ENCODE measurements around the gene TAF11L14. TPM values are rescaled to one million over a fixed set of nuclear protein-coding genes. Genes with fewer than 3 reads are reported as not detected.

The TAF11L14 gene
- total and polyA plus RNA-seq, 9 of the 15 experiments (the other 6 are each of a cell fraction or from before 2014, with no cell fraction given), result not detected

DNA sequence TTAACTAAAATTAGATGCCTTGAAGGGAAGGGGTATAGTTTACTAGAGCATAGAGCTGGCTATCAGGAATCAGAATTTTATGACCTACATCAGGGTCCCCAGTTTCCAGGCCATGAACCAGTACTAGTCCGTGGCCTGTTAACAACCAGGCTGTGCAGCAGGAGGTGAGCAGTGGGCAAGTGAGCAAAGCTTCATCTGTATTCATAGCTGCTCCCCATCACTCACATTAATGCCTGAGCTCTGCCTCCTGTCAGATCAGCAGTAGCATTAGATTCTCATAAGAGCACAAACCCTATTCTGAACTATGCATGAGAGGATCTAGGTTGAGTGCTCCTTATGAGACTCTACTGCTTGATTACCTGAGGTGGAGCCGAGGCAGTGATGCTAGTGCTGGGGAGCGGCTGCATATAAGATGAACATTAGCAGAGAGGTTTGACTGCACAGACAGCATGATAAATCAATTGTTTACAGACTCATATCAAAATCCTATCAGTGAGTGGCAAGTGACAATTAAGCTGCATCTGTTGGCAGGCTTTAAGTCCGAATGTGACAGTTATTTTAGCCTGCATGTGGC lies 44.6 kb downstream of the TAF11L14 start:
- Histone ChIP-seq H3K4me3 (no peak overlapping the region), H3K9me3 (replicated peaks; ENCODE audit: control insufficient read depth, insufficient read depth, low read depth, low read length) (no peaks in the 10 kb centered on the region), H3K27ac (ENCODE audit: extremely low read depth, low read depth, low read length) (no peak overlapping the region), H4K20me1 (replicated peaks; ENCODE audit: control insufficient read depth, insufficient read depth, low read length) (no peaks in the 10 kb centered on the region), H3K4me1 (replicated peaks in 1 of 2; ENCODE audit: control insufficient read depth in 2 of 2, insufficient read depth in 2 of 2, low read length in 2 of 2) (no peaks in the 10 kb centered on the region), H3K4me2 (ENCODE audit: insufficient read depth, low read length) (no peak overlapping the region), H3K9me1 (ENCODE audit: control insufficient read depth, insufficient read depth, low read length) (no peaks in the 10 kb centered on the region), H3K9ac (ENCODE audit: insufficient read depth in 1 of 2, low read depth in 2 of 2, low read length in 2 of 2) (no peak overlapping the region), H3K79me2 (ENCODE audit: control insufficient read depth, insufficient read depth, low read length) (no peaks in the 10 kb centered on the region), H3K36me3 (ENCODE audit: control insufficient read depth, insufficient read depth, low read length) (no peaks in the 10 kb centered on the region), H2AFZ (ENCODE audit: low read depth, low read length) (no peak overlapping the region), H3K27me3 (ENCODE audit: control insufficient read depth in 2 of 2, insufficient read depth in 2 of 2, low read length in 2 of 2) (no peaks in the 10 kb centered on the region)
- intact Hi-C loops (cut with micrococcal nuclease) (no loop called here), in situ Hi-C loops (cut with MboI) (no loop called here)
- TF ChIP-seq CBX8 (IDR thresholded peaks at IDR 0.05; ENCODE audit: borderline replicate concordance, extremely low read depth, low read depth, low read length, poor library complexity, severe bottlenecking), result no peak
- no peak for TF ChIP-seq L3MBTL2 (IDR thresholded peaks at IDR 0.05)
- TF ChIP-seq, protein P1, sequence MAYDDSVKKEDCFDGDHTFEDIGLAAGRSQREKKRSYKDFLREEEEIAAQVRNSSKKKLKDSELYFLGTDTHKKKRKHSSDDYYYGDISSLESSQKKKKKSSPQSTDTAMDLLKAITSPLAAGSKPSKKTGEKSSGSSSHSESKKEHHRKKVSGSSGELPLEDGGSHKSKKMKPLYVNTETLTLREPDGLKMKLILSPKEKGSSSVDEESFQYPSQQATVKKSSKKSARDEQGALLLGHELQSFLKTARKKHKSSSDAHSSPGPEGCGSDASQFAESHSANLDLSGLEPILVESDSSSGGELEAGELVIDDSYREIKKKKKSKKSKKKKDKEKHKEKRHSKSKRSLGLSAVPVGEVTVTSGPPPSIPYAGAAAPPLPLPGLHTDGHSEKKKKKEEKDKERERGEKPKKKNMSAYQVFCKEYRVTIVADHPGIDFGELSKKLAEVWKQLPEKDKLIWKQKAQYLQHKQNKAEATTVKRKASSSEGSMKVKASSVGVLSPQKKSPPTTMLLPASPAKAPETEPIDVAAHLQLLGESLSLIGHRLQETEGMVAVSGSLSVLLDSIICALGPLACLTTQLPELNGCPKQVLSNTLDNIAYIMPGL (CRISPR knock-in tag; IDR thresholded peaks at IDR 0.05), result no peak
- TF ChIP-seq, protein P2, sequence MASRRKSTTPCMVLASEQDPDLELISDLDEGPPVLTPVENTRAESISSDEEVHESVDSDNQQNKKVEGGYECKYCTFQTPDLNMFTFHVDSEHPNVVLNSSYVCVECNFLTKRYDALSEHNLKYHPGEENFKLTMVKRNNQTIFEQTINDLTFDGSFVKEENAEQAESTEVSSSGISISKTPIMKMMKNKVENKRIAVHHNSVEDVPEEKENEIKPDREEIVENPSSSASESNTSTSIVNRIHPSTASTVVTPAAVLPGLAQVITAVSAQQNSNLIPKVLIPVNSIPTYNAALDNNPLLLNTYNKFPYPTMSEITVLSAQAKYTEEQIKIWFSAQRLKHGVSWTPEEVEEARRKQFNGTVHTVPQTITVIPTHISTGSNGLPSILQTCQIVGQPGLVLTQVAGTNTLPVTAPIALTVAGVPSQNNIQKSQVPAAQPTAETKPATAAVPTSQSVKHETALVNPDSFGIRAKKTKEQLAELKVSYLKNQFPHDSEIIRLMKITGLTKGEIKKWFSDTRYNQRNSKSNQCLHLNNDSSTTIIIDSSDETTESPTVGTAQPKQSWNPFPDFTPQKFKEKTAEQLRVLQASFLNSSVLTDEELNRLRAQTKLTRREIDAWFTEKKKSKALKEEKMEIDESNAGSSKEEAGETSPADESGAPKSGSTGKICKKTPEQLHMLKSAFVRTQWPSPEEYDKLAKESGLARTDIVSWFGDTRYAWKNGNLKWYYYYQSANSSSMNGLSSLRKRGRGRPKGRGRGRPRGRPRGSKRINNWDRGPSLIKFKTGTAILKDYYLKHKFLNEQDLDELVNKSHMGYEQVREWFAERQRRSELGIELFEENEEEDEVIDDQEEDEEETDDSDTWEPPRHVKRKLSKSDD (conservative IDR thresholded peaks at IDR 0.05; ENCODE audit: low read length), result no peak
- no peak for TF ChIP-seq FOXJ3 (CRISPR knock-in tag; IDR thresholded peaks at IDR 0.05)
- TF ChIP-seq, protein P3, sequence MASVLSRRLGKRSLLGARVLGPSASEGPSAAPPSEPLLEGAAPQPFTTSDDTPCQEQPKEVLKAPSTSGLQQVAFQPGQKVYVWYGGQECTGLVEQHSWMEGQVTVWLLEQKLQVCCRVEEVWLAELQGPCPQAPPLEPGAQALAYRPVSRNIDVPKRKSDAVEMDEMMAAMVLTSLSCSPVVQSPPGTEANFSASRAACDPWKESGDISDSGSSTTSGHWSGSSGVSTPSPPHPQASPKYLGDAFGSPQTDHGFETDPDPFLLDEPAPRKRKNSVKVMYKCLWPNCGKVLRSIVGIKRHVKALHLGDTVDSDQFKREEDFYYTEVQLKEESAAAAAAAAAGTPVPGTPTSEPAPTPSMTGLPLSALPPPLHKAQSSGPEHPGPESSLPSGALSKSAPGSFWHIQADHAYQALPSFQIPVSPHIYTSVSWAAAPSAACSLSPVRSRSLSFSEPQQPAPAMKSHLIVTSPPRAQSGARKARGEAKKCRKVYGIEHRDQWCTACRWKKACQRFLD (CRISPR knock-in tag; IDR thresholded peaks at IDR 0.05), result no peak
- no peak for TF ChIP-seq DMBX1 (CRISPR knock-in tag; IDR thresholded peaks at IDR 0.05; ENCODE audit: borderline replicate concordance)
- TF ChIP-seq ARID2 (IDR thresholded peaks at IDR 0.05), result no peak
- ATAC-seq (no peak), FAIRE-seq (no peak), DNase-seq (ENCODE audit: extremely low read depth in 1 of 4, low spot score in 3 of 4) (no peak)
- 1% methylated on average over 4 of the region's 4 CpGs for WGBS (ENCODE audit: insufficient coverage, low coverage, missing lambda C conversion rate)
- ChIA-PET CTCF (ENCODE audit: low intra/inter-chr PET ratio) (no interaction called here), POLR2A (interaction anchor here (1.1 kb wide), 1 partner anchor 8 kb away, joined by 3 read pairs; no protein-coding TSS in a partner anchor)
- BruUV-seq (replicated peaks), result no TSS peak

Measured in K562 (cell line).